A549 (cell line): Measurements from ENCODE around the gene MED10. TPM values are rescaled to one million over a fixed set of nuclear protein-coding genes. Genes with fewer than 3 reads are reported as not detected.

ENCODE experiments used
- ATAC-seq, 2 experiments: fragments of 200-7000 bp in 1 of 2; fragments of >200 bp in 1 of 2; cut with Nextera tagmentation in 1 of 2; cut with Tn5 transposase in 1 of 2; 3 replicates each; pipeline versions ENCODE4 v1.8.0 to v1.9.1; 2018 to 2020; ENCODE audit warnings: mild to moderate bottlenecking in 1 of 2, moderate library complexity in 1 of 2
- CTCF ChIA-PET: fragments of 300-600 bp; sonication (Branson Sonifier 250); formaldehyde crosslinking; extraction: SDS; loops from one replicate; lab custom pipeline; 2021; ENCODE audit warnings: antibody characterized with exemption, inconsistent platforms; lab: Yijun Ruan, JAX
- POLR2A ChIA-PET: fragments of 350-600 bp; formaldehyde crosslinking; extraction: SDS; loops from one replicate; lab custom pipeline; 2021; ENCODE audit warnings: antibody characterized with exemption, inconsistent platforms; lab: Yijun Ruan, JAX
- DNase-seq, 2 experiments: peaks; one replicate each; pipeline versions ENCODE4 v3.0.0 to v3.0.0-alpha.2; 2011 to 2016; ENCODE audit warnings: low read depth in 1 of 2, low spot score in 1 of 2
- FAIRE-seq: peaks from 2 replicates; lab custom pipeline; 2011; peaks lifted over from hg19 to GRCh38; lab: Jason Lieb, UNC
- H3K27ac ChIP-seq, 2 experiments: fragments of >200 bp; sonication (Bioruptor Twin); formaldehyde crosslinking; 3 replicates each; pipeline ENCODE4 v1.5.1; 2016 to 2017
- H3K4me1 ChIP-seq: fragments of >200 bp; sonication (Bioruptor Twin); formaldehyde crosslinking; 3 replicates; pipeline ENCODE4 v1.6.1; 2016
- H3K4me2 ChIP-seq: fragments of >200 bp; sonication (Bioruptor Twin); formaldehyde crosslinking; 3 replicates; pipeline ENCODE4 v1.6.1; 2016
- H3K4me3 ChIP-seq: fragments of >200 bp; sonication (Bioruptor Twin); formaldehyde crosslinking; 3 replicates; pipeline ENCODE4 v1.5.1; 2016
- H3K9me3 ChIP-seq: fragments of >200 bp; sonication (Bioruptor Twin); formaldehyde crosslinking; 3 replicates; pipeline ENCODE4 v1.6.1; 2016
- BCL3 ChIP-seq: fragments of >200 bp; sonication (Bioruptor Twin); formaldehyde crosslinking; IDR thresholded peaks from 3 replicates; pipeline ENCODE4 v1.6.1; 2016
- BHLHE40 ChIP-seq: IDR thresholded peaks from 2 replicates; pipeline ENCODE4 v1.6.1; 2012; ENCODE audit warnings: low read depth, low read length, inconsistent platforms
- CBX8 ChIP-seq: fragments of 200-600 bp; sonication (generic); IDR thresholded peaks from 2 replicates; pipeline ENCODE4 v1.6.1; 2016
- E2F6 ChIP-seq: IDR thresholded peaks from 2 replicates; pipeline ENCODE4 v1.6.1; 2012; ENCODE audit warnings: low read depth, borderline replicate concordance
- EHF ChIP-seq: fragments of 250-450 bp; sonication (Bioruptor Pico); IDR thresholded peaks from 2 replicates; pipeline ENCODE4 v1.5.0; 2020; ENCODE audit warnings: mild to moderate bottlenecking
- EHMT2 ChIP-seq: fragments of 200-600 bp; sonication (generic); IDR thresholded peaks from 2 replicates; pipeline ENCODE4 v1.6.1; 2016; ENCODE audit warnings: antibody characterized with exemption, low read depth, mild to moderate bottlenecking, moderate library complexity
- ELK1 ChIP-seq: fragments of 150-350 bp; IDR thresholded peaks from 2 replicates; pipeline ENCODE4 v1.6.1; 2014; ENCODE audit warnings: low read depth, mild to moderate bottlenecking, low read length
- ESRRA ChIP-seq: fragments of 150-350 bp; IDR thresholded peaks from 2 replicates; pipeline ENCODE4 v1.6.1; 2014; ENCODE audit warnings: mild to moderate bottlenecking, low read length, borderline replicate concordance
- FOXS1 ChIP-seq: fragments of 250-450 bp; sonication (Bioruptor Pico); IDR thresholded peaks from 2 replicates; pipeline ENCODE4 v1.5.0; 2020; ENCODE audit warnings: mild to moderate bottlenecking, moderate library complexity
- HMGXB4 ChIP-seq: fragments of 250-450 bp; sonication (Bioruptor Pico); IDR thresholded peaks from 2 replicates; pipeline ENCODE4 v1.5.0; 2021; ENCODE audit warnings: mild to moderate bottlenecking, moderate library complexity, borderline replicate concordance
- HOXB13 ChIP-seq: fragments of 250-450 bp; sonication (Bioruptor Pico); IDR thresholded peaks from 2 replicates; pipeline ENCODE4 v1.5.0; 2020; ENCODE audit warnings: low read depth, mild to moderate bottlenecking, moderate library complexity
- JUN ChIP-seq, 2 experiments: fragments of >200 bp; sonication (Bioruptor Twin); formaldehyde crosslinking; IDR thresholded peaks; 2 replicates in 1 of 2; 3 replicates in 1 of 2; pipeline ENCODE4 v1.6.1; 2016 to 2017
- JUNB ChIP-seq: fragments of >200 bp; sonication (Bioruptor Twin); formaldehyde crosslinking; IDR thresholded peaks from 2 replicates; pipeline ENCODE4 v1.6.1; 2016
- KDM1A ChIP-seq: fragments of 200-600 bp; sonication (generic); IDR thresholded peaks from 2 replicates; pipeline ENCODE4 v1.6.1; 2016; ENCODE audit warnings: low read depth, mild to moderate bottlenecking
- KDM5A ChIP-seq: fragments of 200-600 bp; sonication (generic); IDR thresholded peaks from 2 replicates; pipeline ENCODE4 v1.6.1; 2016; ENCODE audit warnings: antibody characterized with exemption, mild to moderate bottlenecking
- MAX ChIP-seq: IDR thresholded peaks from 2 replicates; pipeline ENCODE4 v1.6.1; 2012
- MAZ ChIP-seq: fragments of 150-350 bp; IDR thresholded peaks from 2 replicates; pipeline ENCODE4 v1.6.1; 2014; ENCODE audit warnings: antibody characterized with exemption, low read depth, low read length, borderline replicate concordance
- MYC ChIP-seq: IDR thresholded peaks from 2 replicates; pipeline ENCODE4 v1.6.1; 2012; ENCODE audit warnings: mild to moderate bottlenecking, inconsistent platforms, low read length, improper control_type of control experiment, borderline replicate concordance
- NR3C1 ChIP-seq: fragments of >200 bp; sonication (Bioruptor Twin); formaldehyde crosslinking; IDR thresholded peaks from 3 replicates; pipeline ENCODE4 v1.6.1; 2017
- POLR2AphosphoS2 ChIP-seq: conservative IDR thresholded peaks from 2 replicates; pipeline ENCODE4 v1.6.1; 2012; ENCODE audit warnings: low read length, improper control_type of control experiment, inconsistent platforms
- RAD21 ChIP-seq, 2 experiments: fragments of >200 bp in 1 of 2; sonication (Bioruptor Twin) in 1 of 2; formaldehyde crosslinking in 1 of 2; IDR thresholded peaks in 1 of 2; conservative IDR thresholded peaks in 1 of 2; 2 replicates in 1 of 2; 3 replicates in 1 of 2; pipeline ENCODE4 v1.6.1; 2012 to 2018; ENCODE audit warnings: inconsistent platforms in 1 of 2
- RFX5 ChIP-seq: fragments of 450-650 bp; IDR thresholded peaks from 2 replicates; pipeline ENCODE4 v1.7.1; 2014; ENCODE audit warnings: antibody characterized with exemption, mild to moderate bottlenecking, moderate library complexity
- RNF2 ChIP-seq: fragments of 200-600 bp; sonication (generic); IDR thresholded peaks from 2 replicates; pipeline ENCODE4 v1.6.1; 2016; ENCODE audit warnings: low read depth, mild to moderate bottlenecking, antibody characterized with exemption, moderate library complexity, borderline replicate concordance
- SREBF2 ChIP-seq: fragments of 450-650 bp; IDR thresholded peaks from 2 replicates; pipeline ENCODE4 v1.6.1; 2014; ENCODE audit warnings: mild to moderate bottlenecking, moderate library complexity
- TFCP2L1 ChIP-seq: fragments of 250-450 bp; sonication (Bioruptor Pico); IDR thresholded peaks from 2 replicates; pipeline ENCODE4 v1.5.0; 2021; ENCODE audit warnings: mild to moderate bottlenecking
- WGBS: methylation state at CpG from one replicate; pipeline ENCODE4 v1.1.6; 2017; ENCODE audit errors: missing lambda C conversion rate; 5-methylcytosine and 5-hydroxymethylcytosine counted together
- polyA plus RNA-seq, 4 experiments: library from polyadenylated mRNA; depleted of rRNA in 3 of 4; stranded (reverse); fragments of >200 nt; fragmentation: RNase III in 1 of 4; extraction: RNeasy Plus Mini Kit Qiagen cat#74134 plus additional on column Dnase treatment in 1 of 4; gene quantifications; 2 replicates in 3 of 4; 3 replicates in 1 of 4; pipeline ENCODE4 v1.2.3, GENCODE V29; 2011 to 2017

MED10 gene
- polyA plus RNA-seq, 2 of the 4 experiments (the other 2 are of a cell fraction) = 56.7 to 59.4 TPM

GRCh38 chr5:6371079-6371810, 7.1 kb downstream of the MED10 start:
- no peak; a peak in 1 of 6 replicates for ATAC-seq
- TF ChIP-seq HOXB13 (CRISPR knock-in tag) (no peak), E2F6 (no peak), RAD21 (conservative IDR thresholded peaks at IDR 0.05 in 1 of 2, IDR thresholded peaks at IDR 0.05 in 1 of 2) (0 out of 5 replicates have a peak, but pooled peaks of 1 of the 2 experiments have one; percentile 13), RNF2 (no peak), POLR2AphosphoS2 (no peak), EHMT2 (no peak), JUN (IDR thresholded peaks at IDR 0.05) (no peak), BCL3 (no peak)
- TF ChIP-seq, all 56 proteins: peak for 1
- CTCF ChIA-PET = interaction anchor here (0.7 to 0.8 kb wide), 2 partner anchors 11 to 204 kb away, joined by 3 read pairs; no protein-coding TSS in a partner anchor
- Histone ChIP-seq H3K9me3 (no peaks in the 10 kb centered on the region), H3K27ac (no peak overlapping the region), H3K4me3 (no peak overlapping the region), H3K4me2 (no peak overlapping the region), H3K4me1 (no peaks in the 10 kb centered on the region)
- DNase-seq = no peak
- POLR2A ChIA-PET = no interaction called here
- no peak for FAIRE-seq
- WGBS = 97% methylated on average over 18 of the region's 19 CpGs

GRCh38 chr5:6370580-6370979, 7.8 kb downstream of the MED10 start:
- H3K27ac ChIP-seq = no peak overlapping the region
- POLR2A ChIA-PET = no interaction called here
- ATAC-seq = peak; percentile 24 to 32; a peak in 3 of 6 replicates
- no peak for FAIRE-seq
- CTCF ChIA-PET = interaction anchor here (0.7 to 1.5 kb wide), 3 partner anchors 15 to 204 kb away, joined by 3 to 4 read pairs (median 3); no protein-coding TSS in a partner anchor
- H3K4me2 ChIP-seq = no peak overlapping the region
- H3K4me3 ChIP-seq = no peak overlapping the region
- 91% methylated on average over 11 of the region's 13 CpGs for WGBS
- no peaks in the 10 kb centered on the region for H3K4me1 ChIP-seq
- no peaks in the 10 kb centered on the region for H3K9me3 ChIP-seq
- no peak for DNase-seq
- TF ChIP-seq NR3C1 (no peak), EHF (no peak), HMGXB4 (CRISPR knock-in tag) (no peak), MAX (no peak), JUNB (no peak)
- TF ChIP-seq, all 56 proteins: peak for 0

- DNase-seq (no peak), ATAC-seq (no peak), FAIRE-seq (no peak)
- Histone ChIP-seq H3K4me1 (no peaks in the 10 kb centered on the region), H3K27ac (no peak overlapping the region), H3K4me2 (no peak overlapping the region), H3K4me3 (no peak overlapping the region), H3K9me3 (no peaks in the 10 kb centered on the region)
- POLR2A ChIA-PET = interaction anchor here (1.0 kb wide), 1 partner anchor 12 kb away, joined by 4 read pairs; the partner anchor contains the start of gene MED10
- CTCF ChIA-PET = interaction anchor here (1.0 to 1.4 kb wide), 2 partner anchors 8 to 12 kb away, joined by 3 to 4 read pairs; partner anchors contain the start of gene MED10
- WGBS = 79% methylated on average over 16 of the region's 16 CpGs
- no peak for TF ChIP-seq RFX5
- TF ChIP-seq MYC = no peak
- TF ChIP-seq KDM1A = no peak
- TF ChIP-seq SREBF2 = no peak
- TF ChIP-seq TFCP2L1 = no peak
- no peak for TF ChIP-seq ESRRA
- no peak for TF ChIP-seq E2F6
- TF ChIP-seq JUN (IDR thresholded peaks at IDR 0.05) = no peak
- no peak for TF ChIP-seq FOXS1 (CRISPR knock-in tag)
- TF ChIP-seq POLR2AphosphoS2 = no peak
- TF ChIP-seq ELK1 = no peak
- no peak for TF ChIP-seq CBX8
- TF ChIP-seq BHLHE40 = no peak
- TF ChIP-seq MAZ = no peak
- TF ChIP-seq EHMT2 = no peak
- TF ChIP-seq KDM5A = no peak
Observed at GRCh38 chr5:6365977-6366590, 12.3 kb downstream of the MED10 start.
